Measurements from ENCODE around the gene ZNF830. TPM values are rescaled to one million over a fixed set of nuclear protein-coding genes. Genes with fewer than 3 reads are reported as not detected.
"Not testable (repeated sequence)": the region's sequence is repeated elsewhere in the genome, so short reads cannot be mapped to it uniquely, and the experiment has no call there.

Gene ZNF830, protein sequence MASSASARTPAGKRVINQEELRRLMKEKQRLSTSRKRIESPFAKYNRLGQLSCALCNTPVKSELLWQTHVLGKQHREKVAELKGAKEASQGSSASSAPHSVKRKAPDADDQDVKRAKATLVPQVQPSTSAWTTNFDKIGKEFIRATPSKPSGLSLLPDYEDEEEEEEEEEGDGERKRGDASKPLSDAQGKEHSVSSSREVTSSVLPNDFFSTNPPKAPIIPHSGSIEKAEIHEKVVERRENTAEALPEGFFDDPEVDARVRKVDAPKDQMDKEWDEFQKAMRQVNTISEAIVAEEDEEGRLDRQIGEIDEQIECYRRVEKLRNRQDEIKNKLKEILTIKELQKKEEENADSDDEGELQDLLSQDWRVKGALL
- total RNA-seq (2014; rRNA removed; shearing (Covaris generic)) = 17.6 and 25.4 TPM in 2 replicates

DNA sequence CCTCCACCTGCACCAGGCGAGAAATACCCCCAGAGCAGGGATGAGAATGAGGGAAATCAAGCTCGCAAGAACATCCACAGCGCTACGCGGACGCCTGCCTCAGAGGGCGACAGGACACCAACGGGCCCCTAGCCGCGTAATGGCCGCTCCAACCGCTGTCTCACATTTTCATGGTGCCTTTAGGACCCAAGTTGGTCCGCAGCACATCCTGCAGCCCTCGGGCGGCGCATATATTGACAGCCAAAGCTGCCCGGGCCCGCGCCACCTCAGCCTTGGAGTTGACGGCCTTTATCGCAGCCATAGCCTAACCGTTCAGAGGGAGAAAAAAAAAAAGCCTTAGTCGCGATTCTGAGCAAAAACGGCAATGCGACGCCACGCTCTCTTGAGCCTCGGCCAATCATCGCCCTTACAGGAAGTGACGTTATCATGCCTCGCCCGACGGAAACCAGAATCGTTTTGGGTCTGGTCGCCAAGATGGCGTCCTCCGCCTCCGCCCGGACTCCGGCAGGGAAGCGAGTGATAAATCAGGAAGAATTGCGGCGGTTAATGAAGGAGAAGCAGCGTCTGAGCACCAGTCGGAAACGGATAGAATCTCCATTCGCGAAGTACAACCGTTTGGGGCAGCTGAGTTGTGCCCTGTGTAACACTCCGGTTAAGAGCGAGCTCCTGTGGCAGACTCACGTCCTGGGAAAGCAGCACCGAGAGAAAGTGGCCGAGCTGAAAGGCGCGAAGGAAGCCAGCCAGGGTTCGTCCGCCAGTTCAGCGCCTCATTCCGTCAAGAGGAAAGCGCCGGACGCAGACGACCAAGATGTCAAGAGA lies at the start of gene ZNF830, which contains the start of gene CCT6B:
ZNF830 (plus strand) TSS at position 448 of the 819 bp plus-strand sequence; CDS start at position 475, 27 bp downstream.
CCT6B (minus strand) TSS at position 368 of the 819 bp plus-strand sequence; CDS start at position 301, 67 bp downstream.
- peak; percentile 92 for DNase-seq (ENCODE audit: low spot score)

DNA sequence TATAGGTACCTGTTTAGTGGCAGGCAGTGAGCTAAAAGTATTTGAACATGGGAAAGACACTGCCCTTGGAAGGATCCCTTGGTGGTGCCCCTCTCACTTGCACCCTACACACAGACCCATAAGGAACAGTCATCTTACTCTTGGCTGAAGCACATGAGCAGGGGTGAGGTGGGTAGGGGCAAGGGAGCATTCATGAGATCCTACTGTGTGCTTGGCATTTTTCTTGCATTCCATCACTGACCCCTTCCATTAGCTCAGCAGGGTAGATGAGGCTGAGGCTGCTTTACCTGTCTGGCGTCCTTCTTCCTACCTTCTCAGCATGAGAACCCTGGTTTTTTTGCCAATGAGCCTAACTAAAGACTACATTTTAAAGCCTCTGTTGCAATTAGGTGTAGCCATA lies 48.3 kb upstream of the ZNF830 start:
- DNase-seq (ENCODE audit: low spot score) = no peak

DNA sequence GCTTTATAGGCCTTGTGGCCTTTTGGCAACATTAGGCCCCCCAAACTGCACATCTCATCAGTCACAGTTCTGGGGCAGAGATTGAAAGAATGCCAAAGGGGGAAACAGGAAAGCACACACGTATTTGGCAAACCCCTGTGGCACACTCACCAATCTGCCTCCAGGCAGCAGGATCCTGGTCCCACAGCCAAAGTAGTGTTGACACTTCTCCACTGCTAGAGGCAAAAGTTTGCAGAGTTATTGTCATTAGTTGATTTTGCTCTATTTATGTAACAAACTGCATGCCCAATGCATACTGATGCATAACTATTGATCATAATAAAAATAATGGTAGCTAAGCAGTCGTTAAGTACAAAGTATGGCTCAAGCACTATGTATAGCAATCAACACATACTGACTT lies 45.2 kb upstream of the ZNF830 start:
- DNase-seq (ENCODE audit: low spot score) = no peak

DNA sequence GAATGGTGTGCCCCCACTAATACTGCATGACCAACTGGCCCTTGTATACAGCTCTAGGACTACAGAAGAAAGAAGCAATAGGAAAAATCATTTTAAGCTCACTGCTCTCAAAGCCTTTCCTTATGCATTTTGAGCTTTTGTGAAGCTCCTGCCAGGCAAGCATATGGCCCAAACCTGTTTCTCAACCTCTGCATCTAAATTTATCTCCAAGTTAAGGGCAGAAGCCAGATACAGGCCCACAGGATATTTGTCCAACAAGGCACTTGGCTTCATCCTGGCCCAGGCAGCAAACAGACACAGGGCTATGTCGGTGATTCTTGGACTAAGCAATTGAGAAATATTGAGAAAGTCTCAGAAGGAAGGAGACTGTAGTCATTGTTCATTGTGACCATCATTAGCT lies 44.0 kb upstream of the ZNF830 start:
- DNase-seq (ENCODE audit: low spot score) = no peak

DNA sequence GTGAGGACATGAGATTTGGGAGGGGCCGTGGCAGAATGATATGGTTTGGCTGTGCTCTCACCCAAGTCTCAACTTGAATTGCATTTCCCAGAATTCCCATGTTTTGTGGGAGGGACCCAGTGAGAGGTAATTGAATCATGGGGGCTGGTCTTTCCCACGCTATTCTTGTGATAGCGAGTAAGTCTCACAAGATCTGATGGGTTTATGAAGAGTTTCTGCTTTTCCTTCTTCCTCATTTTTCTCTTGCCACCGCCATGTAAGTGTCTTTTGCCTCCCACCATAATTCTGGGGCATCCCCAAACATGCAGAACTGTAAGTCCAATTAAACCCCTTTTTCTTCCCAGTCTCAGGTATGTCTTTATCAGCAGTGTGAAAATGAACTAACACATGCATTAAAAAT lies 40.7 kb upstream of the ZNF830 start:
- no peak for DNase-seq (ENCODE audit: low spot score)

DNA sequence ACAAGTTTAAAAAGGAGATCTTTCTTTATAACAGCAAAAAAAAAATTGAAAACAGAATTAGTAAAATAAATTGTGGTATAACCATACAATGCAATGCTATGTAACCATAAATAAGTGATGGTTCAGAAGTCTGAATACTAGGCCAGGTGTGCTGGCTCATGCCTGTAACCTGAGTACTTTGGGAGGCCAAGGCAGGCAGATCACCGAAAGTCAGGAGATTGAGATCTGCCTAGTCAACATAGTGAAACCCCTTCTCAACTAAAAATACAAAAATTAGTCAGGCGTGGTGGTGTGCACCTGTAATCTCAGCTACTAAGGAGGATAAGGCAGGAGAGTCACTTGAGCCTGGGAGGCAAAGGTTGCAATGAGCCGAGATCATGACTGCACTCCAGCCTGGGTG lies 34.7 kb upstream of the ZNF830 start:
- DNase-seq (ENCODE audit: low spot score) = no peak

DNA sequence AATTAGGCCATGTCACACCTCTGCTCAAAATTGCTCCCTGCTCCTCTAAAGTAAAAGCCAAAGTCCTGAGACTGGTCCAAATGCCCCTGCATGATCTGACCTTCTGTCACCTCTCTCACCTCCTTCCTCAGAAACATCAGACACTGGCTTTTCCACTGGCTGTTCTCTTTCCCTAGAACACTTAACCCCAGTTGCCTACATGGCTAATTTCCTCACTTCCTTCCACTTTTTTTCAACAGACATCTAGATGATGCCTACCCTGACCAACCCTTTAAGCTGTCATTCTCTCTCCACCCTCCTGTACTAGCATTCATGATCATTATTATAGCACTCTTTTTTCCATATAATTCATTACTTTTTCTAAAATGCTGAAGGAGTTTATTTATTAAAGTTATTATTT lies 31.1 kb upstream of the ZNF830 start:
- no peak for DNase-seq (ENCODE audit: low spot score)

DNA sequence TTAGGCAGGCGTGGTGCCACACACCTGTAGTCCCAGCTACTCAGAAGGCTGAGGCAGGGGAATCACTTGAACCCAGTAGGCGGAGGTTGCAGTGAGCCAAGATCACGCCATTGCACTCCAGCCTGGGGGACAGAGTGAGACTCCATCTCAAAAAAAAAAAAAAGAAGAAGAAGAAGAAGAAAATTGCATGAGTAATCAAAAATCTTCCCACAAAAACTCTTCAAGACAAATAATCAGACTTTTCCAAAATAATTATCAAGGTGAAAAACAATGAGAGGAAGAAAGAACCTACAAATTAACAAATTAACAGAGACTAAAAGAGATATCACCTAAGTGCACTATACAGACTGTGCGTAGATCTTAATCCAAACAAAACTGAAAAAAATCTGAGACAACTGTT lies 10.6 kb upstream of the ZNF830 start:
- DNase-seq (ENCODE audit: low spot score) = not testable (repeated sequence)

DNA sequence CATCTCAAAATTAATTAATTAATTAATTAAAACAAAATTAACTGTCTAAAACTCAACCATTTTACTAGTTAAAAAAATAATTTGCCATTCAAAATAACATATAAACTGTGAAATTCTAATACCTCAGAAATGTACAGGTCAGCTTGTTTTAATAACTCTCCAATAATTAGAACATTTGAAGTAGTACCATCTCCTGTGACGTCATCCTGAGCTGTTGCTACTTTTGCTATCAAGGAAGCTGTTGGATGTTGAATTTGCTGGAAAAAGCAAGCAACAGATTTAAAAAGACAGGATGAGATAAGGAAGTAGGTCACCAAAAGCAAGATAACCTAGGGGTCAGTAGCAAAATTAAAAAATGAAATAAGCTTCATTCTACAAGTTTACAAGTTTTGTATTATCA lies 2.9 kb upstream of the ZNF830 start:
- no peak for DNase-seq (ENCODE audit: low spot score)

DNA sequence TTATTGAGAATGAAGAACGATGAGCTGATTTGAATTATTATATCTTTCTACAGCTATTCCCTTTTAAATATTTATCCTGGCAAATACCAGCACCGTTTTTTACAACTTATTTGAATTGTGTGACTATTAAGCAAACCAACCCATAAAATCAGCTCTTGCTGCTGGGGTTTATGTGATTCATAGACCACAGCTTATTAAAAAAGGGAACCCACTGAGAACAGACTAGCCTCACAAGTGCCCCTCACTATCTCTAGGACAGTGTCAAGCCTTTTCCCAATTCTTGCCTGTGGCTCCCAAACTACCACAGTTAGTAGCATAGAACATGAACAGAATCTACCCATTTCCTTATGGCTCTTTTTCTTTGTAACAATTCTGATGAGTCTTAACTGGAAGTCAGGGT lies 12.8 kb downstream of the ZNF830 start:
- DNase-seq (ENCODE audit: low spot score) = no peak

DNA sequence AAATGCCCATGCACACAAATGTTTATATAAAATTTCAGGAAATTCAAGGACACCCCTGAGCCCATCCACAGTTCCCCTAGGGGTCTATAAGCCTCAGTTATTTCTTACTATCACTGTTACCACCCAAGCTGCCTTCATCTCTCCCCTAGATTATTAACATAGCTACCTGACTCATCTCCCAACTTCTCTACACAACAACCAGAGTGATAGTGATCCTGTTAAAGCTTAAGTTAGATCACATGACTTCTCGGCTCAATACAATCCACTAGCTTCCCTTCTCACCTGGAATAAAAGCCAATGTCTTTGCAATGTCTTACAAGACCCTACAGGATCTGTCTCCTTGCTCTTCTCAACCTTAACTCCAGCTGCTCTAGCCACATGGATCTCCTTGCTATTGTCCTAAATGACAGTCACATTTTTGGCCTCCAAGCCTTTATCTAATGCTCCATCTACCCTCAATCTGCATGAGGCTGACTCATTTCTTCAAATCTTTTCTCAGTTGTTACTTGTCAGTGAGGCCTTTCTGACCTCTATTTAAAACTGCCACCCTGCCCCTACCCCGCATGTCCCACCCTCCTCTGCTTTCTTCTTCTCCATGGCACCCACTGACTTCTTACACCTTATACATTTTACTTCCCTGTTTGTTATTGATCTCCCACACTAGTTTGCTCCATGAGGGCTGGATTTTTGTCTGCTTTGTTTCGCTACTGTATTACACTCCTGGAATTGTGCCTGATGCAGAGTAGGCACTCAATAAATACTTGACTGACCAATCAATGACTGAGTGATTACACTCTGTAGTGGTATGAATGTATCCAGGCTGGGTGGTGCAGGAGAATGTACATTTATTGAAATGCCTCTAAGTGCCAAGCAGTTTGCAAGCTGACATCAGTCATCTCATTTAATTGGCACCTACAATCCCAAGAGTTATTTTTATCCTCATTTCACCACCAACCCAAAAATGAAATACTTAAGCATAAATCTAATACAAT lies 13.8 kb downstream of the ZNF830 start:
- DNase-seq (ENCODE audit: low spot score) = no peak

DNA sequence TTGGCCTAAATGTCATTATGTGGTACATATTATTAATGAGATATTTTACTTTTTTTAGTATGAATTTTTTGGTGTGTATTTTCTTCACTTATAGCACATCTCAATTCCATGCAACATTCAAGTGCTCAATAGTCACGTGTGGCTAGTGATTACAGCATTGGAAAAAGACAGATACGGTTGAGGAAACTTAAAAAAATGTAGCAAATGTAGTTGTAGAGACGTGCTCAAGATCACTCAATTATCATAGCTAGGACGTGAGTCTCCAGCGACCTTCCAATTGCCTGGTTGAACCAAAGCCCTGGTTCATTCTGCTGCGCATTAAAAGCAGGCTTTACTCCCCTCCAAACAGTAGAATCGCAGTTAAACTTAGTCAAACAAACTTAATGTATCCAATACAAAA lies 17.8 kb downstream of the ZNF830 start:
- DNase-seq (ENCODE audit: low spot score) = no peak

DNA sequence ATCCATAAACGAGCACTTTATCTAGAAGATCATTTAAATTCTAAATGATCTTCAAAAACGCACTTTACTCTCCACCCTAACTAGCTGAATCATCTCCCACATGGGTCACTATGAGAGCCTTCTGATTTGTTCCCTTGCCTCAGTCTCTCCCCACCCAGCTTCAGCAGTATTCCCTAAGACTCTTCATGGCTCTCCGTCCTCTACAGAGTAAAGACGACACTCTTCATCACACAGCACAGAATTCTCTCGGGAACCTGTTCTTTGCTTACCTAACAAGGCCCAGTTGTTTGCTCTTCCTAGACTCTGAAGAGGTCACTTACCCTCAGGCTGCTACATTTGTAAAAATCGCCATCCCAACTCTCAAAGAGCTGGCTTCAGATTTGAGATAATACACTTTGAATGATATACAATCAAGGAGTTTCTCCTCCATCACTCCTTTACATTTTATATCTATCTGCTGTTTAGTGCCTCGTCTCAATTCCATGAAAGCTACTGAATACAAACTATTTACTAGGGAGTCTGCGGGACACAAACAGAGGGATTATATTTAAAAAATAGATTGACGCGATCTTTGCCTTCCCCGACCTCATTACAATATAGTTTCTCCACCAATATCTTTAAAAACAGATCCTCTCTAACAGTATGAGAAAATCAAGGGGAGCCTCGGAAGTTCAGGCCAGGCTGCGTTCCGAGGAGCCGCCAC lies 18.5 kb downstream of the ZNF830 start:
- peak; percentile 11 for DNase-seq (ENCODE audit: low spot score)

DNA sequence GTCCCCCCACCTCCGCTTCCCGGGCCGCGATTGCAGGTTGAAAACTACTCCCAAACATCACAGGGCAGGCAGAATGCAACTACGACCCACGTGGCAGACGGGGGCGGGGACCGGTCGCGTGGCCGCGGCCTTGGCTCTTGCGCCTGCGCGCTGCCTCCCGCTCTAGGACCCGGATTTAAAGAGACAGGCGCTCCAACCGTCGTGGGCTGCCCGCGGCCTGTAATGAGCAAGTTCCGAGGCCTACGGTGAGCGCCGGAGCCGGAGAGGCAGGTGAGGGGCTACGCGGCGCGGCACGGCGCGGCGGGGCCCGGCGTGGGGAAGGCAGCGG lies 19.0 kb downstream of the ZNF830 start, which contains the start of gene LIG3:
LIG3 (plus strand) TSS at position 160 of the 328 bp plus-strand sequence. CDS start 2,494 bp downstream, outside the sequence.
- DNase-seq (ENCODE audit: low spot score) = peak; percentile 92

DNA sequence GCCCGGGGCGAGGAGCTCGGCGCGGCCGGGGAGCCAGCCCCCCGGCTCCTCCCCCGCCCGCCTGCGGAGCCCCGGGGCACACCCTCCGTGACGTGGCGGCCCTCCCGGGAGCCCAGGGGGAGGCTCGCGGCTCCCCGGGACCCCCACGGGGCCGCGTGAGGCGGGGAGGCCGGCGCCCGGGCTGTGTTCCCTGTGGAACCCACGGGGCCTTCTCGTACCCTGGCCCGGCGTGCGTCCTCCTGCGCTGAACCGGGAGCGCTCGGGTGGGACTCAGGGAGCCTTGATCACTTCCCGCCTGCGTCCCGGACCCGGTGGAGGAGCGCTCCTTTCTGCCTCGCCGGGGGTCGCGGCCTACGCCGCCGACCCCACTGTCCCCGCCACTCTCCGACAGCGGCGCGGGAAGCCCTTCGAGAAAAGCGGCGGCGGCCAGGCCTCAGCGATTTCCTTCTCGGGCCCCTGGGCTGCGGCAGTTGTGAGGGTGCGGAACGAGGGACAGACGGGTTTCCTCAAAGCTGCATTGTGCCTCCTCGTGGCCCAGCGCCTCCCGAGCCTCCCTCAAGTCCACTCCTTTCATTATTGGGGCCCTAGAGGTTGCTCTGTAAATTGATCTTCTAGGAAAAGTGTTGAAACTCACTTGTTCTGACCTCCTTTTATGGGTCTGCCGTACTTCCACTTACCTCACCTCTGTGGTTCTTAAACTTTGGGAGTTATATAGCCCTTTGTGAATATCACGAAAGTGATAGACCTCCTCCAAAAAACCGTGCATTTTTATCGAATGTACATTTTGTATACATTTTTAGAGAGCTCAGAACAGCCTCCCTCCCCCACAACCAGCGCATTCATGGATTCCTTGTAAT lies 19.6 kb downstream of the ZNF830 start:
- peak; percentile 76 for DNase-seq (ENCODE audit: low spot score)

DNA sequence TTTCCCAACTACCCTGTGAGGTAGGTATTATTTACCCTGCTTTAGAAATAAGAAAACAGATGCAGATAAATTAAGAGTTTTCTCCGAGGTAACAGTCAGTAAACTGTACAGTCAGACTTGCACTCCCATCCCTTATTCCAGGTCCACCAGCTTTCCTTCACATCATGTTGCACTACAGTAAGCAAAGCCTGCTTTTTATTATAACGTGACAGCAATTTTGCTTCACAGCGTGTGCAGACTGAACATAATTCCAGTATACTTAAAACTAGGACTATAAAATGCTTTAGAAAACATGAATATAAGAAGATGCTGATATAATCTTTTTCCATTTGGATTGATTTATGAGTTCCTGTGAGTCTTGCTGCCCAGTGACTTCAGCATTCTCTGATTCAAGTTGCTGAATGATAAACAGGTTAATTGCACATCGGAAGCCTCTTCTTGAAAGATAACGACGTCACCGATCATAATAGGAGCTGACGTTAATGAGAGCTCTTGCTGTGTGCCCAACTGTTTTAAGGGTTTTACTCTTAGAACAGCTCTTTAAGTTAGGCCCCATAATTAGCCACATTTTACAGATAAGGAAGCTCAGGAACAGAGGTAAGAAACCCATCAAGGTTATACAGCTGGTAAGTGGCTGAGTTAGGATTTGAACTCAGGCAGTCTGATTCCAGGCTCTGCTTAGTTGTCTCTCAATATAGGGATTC lies 20.4 kb downstream of the ZNF830 start:
- DNase-seq (ENCODE audit: low spot score) = peak; percentile 41

DNA sequence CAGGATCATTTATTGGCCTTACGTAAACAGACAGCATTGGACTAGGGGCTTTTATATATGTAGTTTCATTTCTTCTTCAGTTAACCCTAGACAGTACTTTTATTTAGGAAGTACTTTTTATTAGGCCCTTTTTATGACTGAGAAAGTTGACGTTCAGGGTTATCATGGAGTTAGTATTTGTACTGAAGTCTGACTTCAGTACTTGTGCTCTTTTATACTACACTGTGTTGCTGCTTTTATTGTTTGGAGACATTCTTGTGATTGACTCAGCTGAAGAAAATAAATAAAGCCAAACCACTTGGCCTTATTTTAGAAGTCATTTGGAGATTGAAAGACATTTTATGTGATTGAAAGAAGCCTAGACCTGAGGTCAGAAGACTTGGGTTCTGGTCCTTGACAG lies 25.9 kb downstream of the ZNF830 start:
- no peak for DNase-seq (ENCODE audit: low spot score)

DNA sequence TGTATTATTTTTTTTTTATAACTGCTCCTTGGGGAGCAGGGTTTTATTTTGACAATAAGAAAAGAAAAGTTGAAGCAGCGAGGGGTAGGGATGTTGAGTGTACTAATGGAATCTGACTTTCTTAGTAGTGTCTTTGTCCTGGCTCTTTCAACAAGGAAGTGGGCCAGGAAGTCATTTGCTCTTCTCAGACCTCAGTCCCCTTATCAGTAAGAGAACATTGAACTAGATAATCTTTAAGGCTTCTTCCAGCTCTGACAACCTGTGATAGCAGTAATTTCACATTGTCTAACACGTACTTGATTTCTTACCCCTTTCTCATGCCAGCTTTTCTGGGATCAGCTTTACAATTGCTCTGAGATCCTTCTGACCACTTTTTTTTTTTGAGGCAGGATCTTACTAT lies 27.3 kb downstream of the ZNF830 start:
- no peak for DNase-seq (ENCODE audit: low spot score)

DNA sequence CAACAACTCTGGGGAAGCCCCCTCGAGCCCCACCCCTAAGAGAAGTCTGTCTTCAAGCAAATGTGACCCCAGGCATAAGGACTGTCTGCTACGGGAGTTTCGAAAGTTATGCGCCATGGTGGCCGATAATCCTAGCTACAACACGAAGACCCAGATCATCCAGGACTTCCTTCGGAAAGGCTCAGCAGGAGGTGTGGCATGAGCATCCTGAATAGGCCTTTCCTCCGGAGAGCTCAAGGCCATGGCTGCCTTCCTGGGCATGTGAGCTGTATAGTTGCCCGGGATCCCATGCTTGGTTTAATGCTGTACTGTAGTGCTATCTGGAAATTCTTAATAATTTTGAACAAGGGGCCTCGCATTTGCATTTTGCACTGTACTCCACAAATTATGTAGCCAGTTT lies 28.1 kb downstream of the ZNF830 start:
- DNase-seq (ENCODE audit: low spot score) = no peak
